Measurements from ENCODE around the gene RRP1B.

DNA sequence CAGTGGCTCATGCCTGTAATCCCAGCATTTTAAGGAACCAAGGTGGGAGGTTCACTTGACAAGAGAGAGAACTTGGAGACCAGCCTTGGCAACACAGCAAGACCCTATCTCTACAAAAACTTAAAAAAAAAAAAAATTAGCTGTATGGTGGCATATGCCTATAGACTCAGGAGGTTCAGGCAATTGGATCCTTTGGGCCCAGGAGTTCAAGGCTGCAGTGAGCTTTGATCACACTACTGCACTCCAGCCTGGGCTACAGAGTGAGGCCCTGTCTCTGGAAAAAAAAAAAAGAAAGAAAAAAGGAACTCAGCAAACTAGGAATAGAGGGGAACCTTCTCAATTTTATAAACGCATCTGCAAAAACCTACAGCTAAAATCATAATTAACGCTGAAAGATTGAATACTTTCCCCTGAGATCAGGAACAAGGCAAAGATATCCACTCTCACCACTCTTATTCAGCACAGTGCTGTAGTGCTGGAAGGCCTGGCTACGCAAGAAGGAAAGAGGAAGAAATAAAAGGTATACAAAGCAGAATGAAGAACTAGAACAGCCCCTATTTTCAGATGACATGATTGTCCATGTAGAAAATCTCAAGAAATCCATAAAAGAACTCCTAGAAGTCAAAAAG is 21.7 kb upstream of the RRP1B start:
- TF ChIP-seq, protein P1, sequence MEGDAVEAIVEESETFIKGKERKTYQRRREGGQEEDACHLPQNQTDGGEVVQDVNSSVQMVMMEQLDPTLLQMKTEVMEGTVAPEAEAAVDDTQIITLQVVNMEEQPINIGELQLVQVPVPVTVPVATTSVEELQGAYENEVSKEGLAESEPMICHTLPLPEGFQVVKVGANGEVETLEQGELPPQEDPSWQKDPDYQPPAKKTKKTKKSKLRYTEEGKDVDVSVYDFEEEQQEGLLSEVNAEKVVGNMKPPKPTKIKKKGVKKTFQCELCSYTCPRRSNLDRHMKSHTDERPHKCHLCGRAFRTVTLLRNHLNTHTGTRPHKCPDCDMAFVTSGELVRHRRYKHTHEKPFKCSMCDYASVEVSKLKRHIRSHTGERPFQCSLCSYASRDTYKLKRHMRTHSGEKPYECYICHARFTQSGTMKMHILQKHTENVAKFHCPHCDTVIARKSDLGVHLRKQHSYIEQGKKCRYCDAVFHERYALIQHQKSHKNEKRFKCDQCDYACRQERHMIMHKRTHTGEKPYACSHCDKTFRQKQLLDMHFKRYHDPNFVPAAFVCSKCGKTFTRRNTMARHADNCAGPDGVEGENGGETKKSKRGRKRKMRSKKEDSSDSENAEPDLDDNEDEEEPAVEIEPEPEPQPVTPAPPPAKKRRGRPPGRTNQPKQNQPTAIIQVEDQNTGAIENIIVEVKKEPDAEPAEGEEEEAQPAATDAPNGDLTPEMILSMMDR (conservative IDR thresholded peaks at IDR 0.05) = no peak
- TF ChIP-seq EZH2 (IDR thresholded peaks at IDR 0.05; ENCODE audit: low read depth) = no peak
